GDM1 (cell line): Measurements from ENCODE around the gene S1PR4.
"Not testable (repeated sequence)": the region's sequence is repeated elsewhere in the genome, so short reads cannot be mapped to it uniquely, and the experiment has no call there.

Experiments used
- DNase-seq: peaks from one replicate; lab custom pipeline; 2025; lab: John Stamatoyannopoulos, UW

The S1PR4 gene

GRCh38 chr19:3196064-3196932 lies 17.7 kb downstream of the S1PR4 start:
- DNase-seq: no peak

GRCh38 chr19:3196933-3197205 lies 18.3 kb downstream of the S1PR4 start:
- DNase-seq: no peak

- DNase-seq: no peak
Measured at GRCh38 chr19:3198901-3199700, 20.5 kb downstream of the S1PR4 start.

- DNase-seq: no peak
Measured at GRCh38 chr19:3201072-3201700, 22.6 kb downstream of the S1PR4 start.

GRCh38 chr19:3201911-3202310 lies 23.3 kb downstream of the S1PR4 start:
- no peak for DNase-seq

- no peak for DNase-seq
Measured at GRCh38 chr19:3202346-3202745, 23.8 kb downstream of the S1PR4 start.

GRCh38 chr19:3202895-3203294 lies 24.3 kb downstream of the S1PR4 start:
- not testable (repeated sequence) for DNase-seq

- no peak for DNase-seq
Measured at GRCh38 chr19:3203805-3204645, 25.5 kb downstream of the S1PR4 start.

GRCh38 chr19:3204646-3205275 lies 26.2 kb downstream of the S1PR4 start:
- DNase-seq: no peak

- DNase-seq: no peak
Measured at GRCh38 chr19:3206216-3206953, 27.8 kb downstream of the S1PR4 start.

GRCh38 chr19:3207461-3208242 lies 29.1 kb downstream of the S1PR4 start:
- DNase-seq: no peak

- no peak for DNase-seq
Measured at GRCh38 chr19:3208317-3209207, 30.0 kb downstream of the S1PR4 start.

- DNase-seq: no peak
Measured at GRCh38 chr19:3210347-3211017, 31.9 kb downstream of the S1PR4 start.

GRCh38 chr19:3211191-3211590 lies 32.6 kb downstream of the S1PR4 start:
- DNase-seq: no peak

- no peak for DNase-seq
Measured at GRCh38 chr19:3213159-3213558, 34.6 kb downstream of the S1PR4 start.

- DNase-seq: no peak
Measured at GRCh38 chr19:3216874-3217273, 38.3 kb downstream of the S1PR4 start.

- no peak for DNase-seq
Measured at GRCh38 chr19:3220576-3220975, 42.0 kb downstream of the S1PR4 start.

- DNase-seq: not testable (repeated sequence)
Measured at GRCh38 chr19:3221576-3221975, 43.0 kb downstream of the S1PR4 start.
